Right lobe of liver (tissue), 6 donors: Measurements from ENCODE around the gene ERC2. TPM values are rescaled to one million over a fixed set of nuclear protein-coding genes. Genes with fewer than 3 reads are reported as not detected.

ENCODE experiments used
- ATAC-seq, 4 donors: fragments of 200-7000 bp; cut with Tn5 transposase; one replicate each; pipeline ENCODE4 v1.9.1; 2020; ENCODE audit warnings: mild to moderate bottlenecking in 4 of 4, moderate library complexity in 4 of 4
- DNase-seq, 3 donors: peaks; one replicate each; pipeline ENCODE4 v3.0.0-alpha.2; 2020
- H3K27ac ChIP-seq, 3 donors: fragments of 200-600 bp; one replicate each; pipeline ENCODE4 v1.8.0; 2022
- H3K27me3 ChIP-seq, 2 donors: fragments of 200-600 bp; one replicate each; pipeline ENCODE4 v1.8.0; 2022
- H3K36me3 ChIP-seq, 4 donors: fragments of 200-600 bp; sonication (generic) in 1 of 4; one replicate each; pipeline versions ENCODE4 v1.5.1 to v1.8.0; 2017 to 2022; ENCODE audit warnings: control low read depth in 1 of 4
- H3K4me1 ChIP-seq, 4 donors: fragments of 200-600 bp; sonication (generic) in 1 of 4; one replicate each; pipeline versions ENCODE4 v1.5.1 to v1.8.0; 2017 to 2022; ENCODE audit warnings: control low read depth in 1 of 4
- H3K4me3 ChIP-seq, 3 donors: fragments of 200-600 bp; one replicate each; pipeline ENCODE4 v1.8.0; 2022
- H3K9me3 ChIP-seq, 4 donors: fragments of 200-600 bp; sonication (generic) in 1 of 4; one replicate each; pipeline versions ENCODE4 v1.5.1 to v1.8.0; 2017 to 2022; ENCODE audit warnings: control low read depth in 1 of 4
- POLR2A ChIP-seq: fragments of 450-650 bp; IDR thresholded peaks from one replicate; pipeline ENCODE4 v1.6.1; 2017; ENCODE audit warnings: antibody characterized with exemption, mild to moderate bottlenecking
- WGBS: methylation state at CpG from one replicate; pipeline ENCODE4 v1.1.6; 2018; ENCODE audit warnings: low coverage, low lambda C conversion rate; ENCODE audit not compliant: insufficient coverage; ENCODE audit errors: missing lambda C conversion rate; 5-methylcytosine and 5-hydroxymethylcytosine counted together
- intact Hi-C, 2 donors: fragments of 100-400 bp; cut with DNase I; formaldehyde crosslinking; loops; one replicate each; pipeline versions ENCODE4 v1.11.2 to v1.14.1; 2022
- total RNA-seq, 6 experiments: library from RNA; depleted of rRNA in 2 of 6; stranded (reverse); fragments of >200 nt in 2 of 6; fragmentation: NEBNext Ultra II Directional in 3 of 6; extraction: Animal tissue kit (Norgen Biotek cat#: 25700) in 3 of 6; gene quantifications; one replicate each; pipeline versions ENCODE4 v1.1.0 to v1.2.4, GENCODE V29; 2016 to 2023
- TF ChIP-seq, protein P1 (sequence below), 4 donors: fragments of 200-600 bp in 3 of 4; fragments of 450-650 bp in 1 of 4; IDR thresholded peaks; one replicate each; pipeline versions ENCODE4 v1.5.1 to v1.8.0; 2016 to 2022; ENCODE audit warnings: antibody characterized with exemption in 4 of 4, mild to moderate bottlenecking in 2 of 4
- donor health status: DM: no; HTN: yes; CAD: no.
- donor health status: DM: no; HTN: no; CAD: no.
- donor health status: DM: no; HTN: no; CAD: no.
- donor health status: DM: no; HTN: yes; CAD: no.
- donor health status: DM: no; HTN: yes; CAD: no.

The ERC2 gene
- total RNA-seq, 6 experiments from 2014 or later, result not detected

DNA sequence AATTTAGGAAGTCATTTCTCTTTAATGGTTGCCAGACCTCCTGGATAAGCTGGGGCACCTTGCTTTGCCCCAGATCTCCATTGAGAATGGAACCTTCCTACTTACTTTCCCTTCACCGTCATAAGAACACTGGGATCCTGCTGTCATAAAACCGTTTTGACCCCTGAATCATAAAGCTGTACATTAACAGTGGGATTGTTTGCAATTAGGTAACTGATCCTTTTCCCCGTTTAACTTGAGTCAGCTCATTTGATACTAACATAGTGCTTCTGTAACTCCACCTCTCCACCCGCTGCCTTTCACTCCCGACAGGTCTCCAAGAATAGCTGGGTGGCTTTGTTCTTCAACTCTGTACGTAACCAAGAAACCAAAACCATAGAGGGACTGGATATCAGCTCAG, 673.0 kb downstream of the ERC2 start:
- Histone ChIP-seq H3K36me3 (no peaks in the 10 kb centered on the region), H3K9me3 (no peaks in the 10 kb centered on the region), H3K27me3 (no peaks in the 10 kb centered on the region), H3K4me3 (no peak overlapping the region), H3K4me1 (no peaks in the 10 kb centered on the region), H3K27ac (no peak overlapping the region)
- intact Hi-C loops, result no loop called here
- no peak for ATAC-seq
- 67% methylated on average over 6 of the region's 6 CpGs for WGBS
- no peak for DNase-seq
- no peak for TF ChIP-seq POLR2A
- TF ChIP-seq, protein P1, sequence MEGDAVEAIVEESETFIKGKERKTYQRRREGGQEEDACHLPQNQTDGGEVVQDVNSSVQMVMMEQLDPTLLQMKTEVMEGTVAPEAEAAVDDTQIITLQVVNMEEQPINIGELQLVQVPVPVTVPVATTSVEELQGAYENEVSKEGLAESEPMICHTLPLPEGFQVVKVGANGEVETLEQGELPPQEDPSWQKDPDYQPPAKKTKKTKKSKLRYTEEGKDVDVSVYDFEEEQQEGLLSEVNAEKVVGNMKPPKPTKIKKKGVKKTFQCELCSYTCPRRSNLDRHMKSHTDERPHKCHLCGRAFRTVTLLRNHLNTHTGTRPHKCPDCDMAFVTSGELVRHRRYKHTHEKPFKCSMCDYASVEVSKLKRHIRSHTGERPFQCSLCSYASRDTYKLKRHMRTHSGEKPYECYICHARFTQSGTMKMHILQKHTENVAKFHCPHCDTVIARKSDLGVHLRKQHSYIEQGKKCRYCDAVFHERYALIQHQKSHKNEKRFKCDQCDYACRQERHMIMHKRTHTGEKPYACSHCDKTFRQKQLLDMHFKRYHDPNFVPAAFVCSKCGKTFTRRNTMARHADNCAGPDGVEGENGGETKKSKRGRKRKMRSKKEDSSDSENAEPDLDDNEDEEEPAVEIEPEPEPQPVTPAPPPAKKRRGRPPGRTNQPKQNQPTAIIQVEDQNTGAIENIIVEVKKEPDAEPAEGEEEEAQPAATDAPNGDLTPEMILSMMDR (IDR thresholded peaks at IDR 0.05), result no peak

DNA sequence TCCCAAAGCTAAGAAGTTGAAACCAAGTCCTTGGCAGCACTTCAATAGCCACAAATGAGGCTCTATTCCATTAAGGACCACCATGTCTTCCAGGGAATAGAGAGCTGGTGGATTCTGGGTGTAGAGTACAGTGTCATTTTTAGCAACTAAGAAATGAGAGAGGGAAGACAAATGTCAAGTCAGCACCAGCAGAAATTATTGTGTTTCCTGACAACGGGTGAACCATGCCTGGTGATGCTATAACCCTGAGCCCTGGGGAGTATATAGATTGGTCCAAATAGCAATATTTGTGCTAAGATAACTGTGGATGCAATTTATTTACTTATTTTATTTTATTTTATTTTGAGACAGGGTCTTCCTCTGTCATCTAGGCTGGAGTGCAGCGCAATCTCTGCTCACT, 675.5 kb downstream of the ERC2 start:
- no peak for TF ChIP-seq POLR2A
- TF ChIP-seq, protein P1 (IDR thresholded peaks at IDR 0.05), result no peak
- no peaks in the 10 kb centered on the region for H3K36me3 ChIP-seq
- H3K4me1 ChIP-seq, result no peaks in the 10 kb centered on the region
- no peaks in the 10 kb centered on the region for H3K9me3 ChIP-seq
- 91% methylated on average over 2 of the region's 2 CpGs for WGBS
- intact Hi-C loops, result no loop called here
- DNase-seq (no peak), ATAC-seq (no peak)
- H3K27me3 ChIP-seq, result no peaks in the 10 kb centered on the region
- no peak overlapping the region for H3K27ac ChIP-seq
- H3K4me3 ChIP-seq, result no peak overlapping the region

DNA sequence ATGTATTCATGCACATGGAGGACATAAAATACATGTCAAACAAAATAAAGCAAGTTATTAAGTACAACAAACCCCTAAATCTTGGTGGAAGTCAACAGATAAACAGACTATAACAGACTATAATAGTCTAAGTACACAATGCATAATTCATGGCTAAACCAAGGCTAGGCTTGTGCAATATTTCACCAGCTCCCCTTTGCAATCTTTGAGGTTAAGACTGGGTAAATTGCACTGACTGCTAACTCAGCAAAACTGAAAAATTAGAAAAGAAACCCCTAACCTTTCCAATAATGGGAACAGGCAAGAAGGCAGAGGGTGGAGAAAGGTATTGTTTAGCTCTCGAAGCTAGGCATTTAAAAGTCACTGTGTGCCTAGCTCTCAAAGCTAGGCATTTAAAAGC, 676.3 kb downstream of the ERC2 start:
- DNase-seq, result no peak
- TF ChIP-seq, protein P1 (IDR thresholded peaks at IDR 0.05), result no peak
- no peak for TF ChIP-seq POLR2A
- Histone ChIP-seq H3K4me1 (no peaks in the 10 kb centered on the region), H3K27me3 (no peaks in the 10 kb centered on the region), H3K27ac (no peak overlapping the region), H3K9me3 (no peaks in the 10 kb centered on the region), H3K36me3 (no peaks in the 10 kb centered on the region), H3K4me3 (no peak overlapping the region)
- WGBS, result 80% methylated on average over 1 of the region's 1 CpG
- intact Hi-C loops, result no loop called here
- no peak for ATAC-seq

DNA sequence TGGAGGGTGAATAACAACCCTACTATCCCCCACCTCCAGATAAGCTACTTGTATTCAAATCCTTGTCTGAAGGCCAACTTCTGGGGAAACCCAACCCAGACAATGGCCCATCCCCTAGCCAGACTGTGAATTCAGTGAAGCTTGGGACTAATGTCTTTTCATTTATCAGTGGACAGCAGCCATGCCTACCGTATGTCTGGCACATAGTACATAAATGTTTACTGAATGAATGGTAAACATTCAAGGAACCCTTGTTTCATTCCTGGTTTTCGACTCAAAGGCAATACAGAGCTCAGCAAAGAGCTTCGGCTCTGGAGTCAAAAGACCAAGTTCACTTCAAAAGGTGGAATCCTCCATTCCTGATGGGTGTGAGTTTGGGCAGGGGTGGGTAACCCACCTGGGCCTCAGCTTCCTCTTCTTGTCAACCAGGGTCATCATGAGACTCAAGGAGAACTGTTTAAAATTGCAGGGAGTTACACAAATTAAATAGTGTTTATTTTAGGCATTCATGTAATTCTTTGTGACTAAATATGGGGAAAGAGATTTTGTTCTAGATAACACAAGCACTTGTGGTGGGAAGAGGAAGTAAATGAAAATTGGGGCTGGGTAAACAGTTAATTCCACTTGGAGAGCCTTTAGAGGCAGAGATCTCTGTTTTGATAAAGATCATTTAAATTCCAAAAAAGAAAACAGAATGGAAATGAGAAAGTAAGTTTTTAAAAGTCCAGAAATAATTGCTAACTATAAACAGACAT, 677.5 kb downstream of the ERC2 start:
- no peaks in the 10 kb centered on the region for H3K4me1 ChIP-seq
- H3K27me3 ChIP-seq, result no peaks in the 10 kb centered on the region
- no peak overlapping the region for H3K4me3 ChIP-seq
- WGBS, result 72% methylated on average over 3 of the region's 3 CpGs
- TF ChIP-seq POLR2A, result no peak
- TF ChIP-seq, protein P1 (IDR thresholded peaks at IDR 0.05), result no peak
- intact Hi-C loops, result no loop called here
- ATAC-seq (no peak), DNase-seq (no peak)
- H3K27ac ChIP-seq, result no peak overlapping the region
- H3K9me3 ChIP-seq, result no peaks in the 10 kb centered on the region
- H3K36me3 ChIP-seq, result no peaks in the 10 kb centered on the region
